ENCODE data around the gene PABPN1L. TPM values are rescaled to one million over a fixed set of nuclear protein-coding genes. Genes with fewer than 3 reads are reported as not detected.

The PABPN1L gene
- total and polyA plus RNA-seq, 2 of the 13 experiments (the other 11 are each of a cell fraction or from before 2014, with no cell fraction given): not detected

- no peak overlapping the region for H3K9ac ChIP-seq (ENCODE audit: insufficient read depth, low read depth, low read length)
These were observed 33.6 kb upstream of the PABPN1L start for GRCh38 chr16:88899901-88900661.

DNA sequence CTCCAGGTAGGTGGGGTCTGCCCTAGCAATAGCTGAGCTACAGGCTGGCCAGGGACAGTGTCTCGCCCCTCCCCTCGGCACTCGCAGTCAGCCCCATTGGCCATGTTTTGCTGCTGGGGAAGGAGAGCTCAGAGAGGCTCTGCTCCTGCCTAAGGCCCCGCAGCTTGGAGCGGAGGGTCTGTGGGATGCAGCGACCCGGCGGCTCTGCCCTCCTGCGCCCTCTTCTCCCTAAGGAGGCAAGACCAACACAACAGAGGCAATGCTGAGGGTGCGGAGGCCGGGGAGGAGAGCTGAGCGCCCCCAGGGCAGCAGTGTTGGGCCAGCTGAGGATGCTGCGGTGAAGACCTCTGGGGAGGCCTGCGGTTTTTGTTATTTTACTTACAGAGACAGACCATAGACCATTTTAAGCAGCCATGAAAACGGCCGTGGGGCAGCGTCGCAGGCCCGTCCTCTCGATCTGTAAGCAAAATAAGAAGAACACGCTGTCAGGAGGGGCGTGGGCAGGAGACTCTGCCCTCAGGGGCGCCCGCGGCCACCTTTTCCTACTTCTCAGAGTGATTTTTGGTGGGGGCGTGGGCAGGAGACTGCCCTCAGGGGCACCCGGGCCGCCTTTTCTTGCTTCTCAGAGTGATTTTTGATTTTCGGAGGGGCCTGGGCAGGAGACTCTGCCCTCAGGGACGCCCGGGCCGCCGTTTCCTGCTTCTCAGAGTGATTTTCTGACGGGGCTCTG lies 31.4 kb upstream of the PABPN1L start:
- ATAC-seq: no peak
- no peak for DNase-seq (ENCODE audit: low spot score)
- no peak overlapping the region for H3K27ac ChIP-seq (ENCODE audit: extremely low read length, insufficient read depth, low read length)
- 27% methylated on average over 22 of the region's 34 CpGs for whole genome bisulfite sequencing (ENCODE audit: low lambda C conversion rate)
- H3K4me1 ChIP-seq (ENCODE audit: insufficient read depth, low read length): peaks cover 10% of the 10 kb centered on the region
- FAIRE-seq: no peak
- H3K9ac ChIP-seq (ENCODE audit: insufficient read depth, low read depth, low read length): no peak overlapping the region
- no peaks in the 10 kb centered on the region for H3K36me3 ChIP-seq (replicated peaks in 1 of 2; ENCODE audit: control insufficient read depth in 1 of 2, insufficient read depth in 2 of 2, low read length in 2 of 2)
- no peaks in the 10 kb centered on the region for H3K79me2 ChIP-seq (ENCODE audit: insufficient read depth, low read length)
- H4K20me1 ChIP-seq (ENCODE audit: insufficient read depth, low read length): no peaks in the 10 kb centered on the region; the same call in 1 of the 2 replicates
- CTCF ChIA-PET (ENCODE audit: low intra/inter-chr PET ratio, low total read pairs): no interaction called here
- intact Hi-C loops (cut with micrococcal nuclease; ENCODE audit: unreplicated experiment): no loop called here
- in situ Hi-C loops (cut with HindIII; ENCODE audit: extremely low pct_ligation_motif_present, low pct_unique_long_range_greater_than_20kb): no loop called here
- H3K27me3 ChIP-seq (ENCODE audit: control insufficient read depth in 1 of 2, insufficient read depth in 2 of 2, low read length in 2 of 2): peaks cover 58 to 96% of the 10 kb centered on the region in 2 experiments
- no peaks in the 10 kb centered on the region for H3K9me3 ChIP-seq (ENCODE audit: low read length)
- POLR2A ChIA-PET: no interaction called here
- H3K4me2 ChIP-seq (ENCODE audit: low read depth, low read length): no peak overlapping the region
- BruUV-seq (replicated peaks): no TSS peak
- H3K4me3 ChIP-seq (replicated peaks in 1 of 3; ENCODE audit: insufficient read depth in 1 of 3, low read depth in 2 of 3, low read length in 3 of 3): no peak overlapping the region
- H2AFZ ChIP-seq (ENCODE audit: low read length): no peak overlapping the region
- no peak for TF ChIP-seq ZNF331 (CRISPR knock-in tag; IDR thresholded peaks at IDR 0.05)
- TF ChIP-seq TCF12 (IDR thresholded peaks at IDR 0.05): no peak
- no peak for TF ChIP-seq TCF12 (CRISPR knock-in tag; IDR thresholded peaks at IDR 0.05)
- no peak for TF ChIP-seq SCMH1 (CRISPR knock-in tag; IDR thresholded peaks at IDR 0.05; ENCODE audit: borderline replicate concordance)
- TF ChIP-seq MED1 (CRISPR knock-in tag; IDR thresholded peaks at IDR 0.05): no peak
- TF ChIP-seq, protein P1, sequence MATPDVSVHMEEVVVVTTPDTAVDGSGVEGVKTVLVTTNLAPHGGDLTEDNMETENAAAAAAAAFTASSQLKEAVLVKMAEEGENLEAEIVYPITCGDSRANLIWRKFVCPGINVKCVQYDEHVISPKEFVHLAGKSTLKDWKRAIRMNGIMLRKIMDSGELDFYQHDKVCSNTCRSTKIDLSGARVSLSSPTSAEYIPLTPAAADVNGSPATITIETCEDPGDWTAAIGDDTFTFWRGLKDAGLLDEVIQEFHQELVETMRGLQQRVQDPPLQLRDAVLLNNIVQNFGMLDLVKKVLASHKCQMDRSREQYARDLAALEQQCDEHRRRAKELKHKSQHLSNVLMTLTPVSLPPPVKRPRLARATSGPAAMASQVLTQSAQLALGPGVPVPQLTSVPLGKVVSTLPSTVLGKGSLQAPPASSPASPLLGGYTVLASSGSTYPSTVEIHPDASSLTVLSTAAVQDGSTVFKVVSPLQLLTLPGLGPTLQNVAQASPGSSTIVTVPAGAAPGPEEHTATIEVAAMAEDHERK (CRISPR knock-in tag; IDR thresholded peaks at IDR 0.05; ENCODE audit: low read depth): no peak
- no peak for TF ChIP-seq ZNF350 (CRISPR knock-in tag; IDR thresholded peaks at IDR 0.05; ENCODE audit: borderline replicate concordance, low read depth)
- no peak for TF ChIP-seq ZNF841 (CRISPR knock-in tag; IDR thresholded peaks at IDR 0.05; ENCODE audit: borderline replicate concordance)
- TF ChIP-seq, protein P2, sequence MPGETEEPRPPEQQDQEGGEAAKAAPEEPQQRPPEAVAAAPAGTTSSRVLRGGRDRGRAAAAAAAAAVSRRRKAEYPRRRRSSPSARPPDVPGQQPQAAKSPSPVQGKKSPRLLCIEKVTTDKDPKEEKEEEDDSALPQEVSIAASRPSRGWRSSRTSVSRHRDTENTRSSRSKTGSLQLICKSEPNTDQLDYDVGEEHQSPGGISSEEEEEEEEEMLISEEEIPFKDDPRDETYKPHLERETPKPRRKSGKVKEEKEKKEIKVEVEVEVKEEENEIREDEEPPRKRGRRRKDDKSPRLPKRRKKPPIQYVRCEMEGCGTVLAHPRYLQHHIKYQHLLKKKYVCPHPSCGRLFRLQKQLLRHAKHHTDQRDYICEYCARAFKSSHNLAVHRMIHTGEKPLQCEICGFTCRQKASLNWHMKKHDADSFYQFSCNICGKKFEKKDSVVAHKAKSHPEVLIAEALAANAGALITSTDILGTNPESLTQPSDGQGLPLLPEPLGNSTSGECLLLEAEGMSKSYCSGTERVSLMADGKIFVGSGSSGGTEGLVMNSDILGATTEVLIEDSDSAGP (CRISPR knock-in tag; IDR thresholded peaks at IDR 0.05; ENCODE audit: borderline replicate concordance): 0 out of 2 replicates have a peak, but pooled peaks have one; percentile 21
- no peak for TF ChIP-seq ZNF136 (CRISPR knock-in tag; IDR thresholded peaks at IDR 0.05; ENCODE audit: low read depth)
- no peak for TF ChIP-seq ZNF354B (CRISPR knock-in tag; IDR thresholded peaks at IDR 0.05)

More at GRCh38 chr16:88899901-88900661, 33.6 kb upstream of the PABPN1L start:
- intact Hi-C loops (cut with micrococcal nuclease; ENCODE audit: unreplicated experiment): no loop called here
- in situ Hi-C loops (cut with HindIII; ENCODE audit: extremely low pct_ligation_motif_present, low pct_unique_long_range_greater_than_20kb): no loop called here
- DNase-seq (ENCODE audit: low spot score) (no peak), ATAC-seq (no peak), FAIRE-seq (no peak)
- POLR2A ChIA-PET: no interaction called here
- Histone ChIP-seq H3K4me3 (replicated peaks in 1 of 3; ENCODE audit: insufficient read depth in 1 of 3, low read depth in 2 of 3, low read length in 3 of 3) (no peak overlapping the region), H3K27me3 (ENCODE audit: control insufficient read depth in 1 of 2, insufficient read depth in 2 of 2, low read length in 2 of 2) (peaks cover 60 to 98% of the 10 kb centered on the region in 2 experiments), H3K4me2 (ENCODE audit: low read depth, low read length) (no peak overlapping the region), H3K79me2 (ENCODE audit: insufficient read depth, low read length) (no peaks in the 10 kb centered on the region), H3K9me3 (ENCODE audit: low read length) (no peaks in the 10 kb centered on the region), H3K27ac (ENCODE audit: extremely low read length, insufficient read depth, low read length) (no peak overlapping the region), H3K4me1 (ENCODE audit: insufficient read depth, low read length) (peaks cover 10% of the 10 kb centered on the region), H3K36me3 (replicated peaks in 1 of 2; ENCODE audit: control insufficient read depth in 1 of 2, insufficient read depth in 2 of 2, low read length in 2 of 2) (no peaks in the 10 kb centered on the region), H4K20me1 (ENCODE audit: insufficient read depth, low read length) (no peaks in the 10 kb centered on the region; the same call in 1 of the 2 replicates), H2AFZ (ENCODE audit: low read length) (no peak overlapping the region)
- CTCF ChIA-PET (ENCODE audit: low intra/inter-chr PET ratio, low total read pairs): no interaction called here
- TF ChIP-seq MTF2 (CRISPR knock-in tag; IDR thresholded peaks at IDR 0.05; ENCODE audit: borderline replicate concordance) (0 out of 2 replicates have a peak, but pooled peaks have one; percentile 37), MTA3 (CRISPR knock-in tag; IDR thresholded peaks at IDR 0.05) (no peak), ZNF768 (CRISPR knock-in tag; IDR thresholded peaks at IDR 0.05) (peak; percentile 16; the same call in 1 of the 2 replicates)
- 9% methylated on average over 8 of the region's 41 CpGs for WGBS (ENCODE audit: low lambda C conversion rate)
- no TSS peak for BruUV-seq (replicated peaks)

Data from HepG2 (cell line).